ENCODE measurements around the gene PACSIN2. TPM values are rescaled to one million over a fixed set of nuclear protein-coding genes. Genes with fewer than 3 reads are reported as not detected.

The PACSIN2 gene
- total and polyA plus RNA-seq, 2 of the 13 experiments (the other 11 are each of a cell fraction or from before 2014, with no cell fraction given) = 54.1 to 68.8 TPM

DNA sequence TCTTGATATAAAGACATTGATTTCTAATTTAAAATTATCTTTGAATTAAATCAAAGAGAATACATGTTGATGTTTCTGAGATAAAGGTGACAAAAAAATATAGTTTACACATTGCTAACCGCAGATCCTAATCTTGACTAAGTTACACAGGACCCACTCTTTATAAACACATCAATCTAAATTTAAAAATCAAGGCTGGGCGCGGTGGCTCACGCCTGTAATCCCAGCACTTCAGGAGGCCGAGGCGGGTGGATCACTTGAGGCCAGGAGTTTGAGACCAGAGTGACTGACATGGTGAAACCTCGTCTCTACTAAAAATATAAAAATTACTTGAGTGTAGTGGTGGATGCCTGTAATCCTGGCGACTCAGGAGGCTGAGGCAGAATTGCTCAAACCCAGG lies 159.7 kb downstream of the PACSIN2 start:
- TF ChIP-seq ZBTB38 (CRISPR knock-in tag; IDR thresholded peaks at IDR 0.05) = peak; percentile 24; the same call in 1 of the 2 replicates
- TF ChIP-seq MTF2 (CRISPR knock-in tag; IDR thresholded peaks at IDR 0.05; ENCODE audit: borderline replicate concordance) = no peak
- FAIRE-seq (no peak), DNase-seq (ENCODE audit: low spot score) (no peak), ATAC-seq (no peak)
- Histone ChIP-seq H3K79me2 (ENCODE audit: insufficient read depth, low read length) (peaks cover 54% of the 10 kb centered on the region), H2AFZ (ENCODE audit: low read length) (no peak overlapping the region), H4K20me1 (ENCODE audit: insufficient read depth, low read length) (peaks cover 20% of the 10 kb centered on the region), H3K9me3 (ENCODE audit: low read length) (no peaks in the 10 kb centered on the region), H3K4me1 (ENCODE audit: insufficient read depth, low read length) (peaks cover 32% of the 10 kb centered on the region), H3K4me2 (ENCODE audit: low read depth, low read length) (peak overlapping the region; percentile 92), H3K4me3 (replicated peaks in 1 of 3; ENCODE audit: insufficient read depth in 1 of 3, low read depth in 2 of 3, low read length in 3 of 3) (peak overlapping the region in 2 of 3 experiments; percentile 95 to 98; a peak in 4 of 6 replicates), H3K27ac (ENCODE audit: extremely low read length, insufficient read depth, low read length) (no peak overlapping the region), H3K36me3 (replicated peaks in 1 of 2; ENCODE audit: control insufficient read depth in 1 of 2, insufficient read depth in 2 of 2, low read length in 2 of 2) (peaks cover 2 to 8% of the 10 kb centered on the region in 2 experiments; a peak in 2 of 5 replicates), H3K27me3 (ENCODE audit: control insufficient read depth in 1 of 2, insufficient read depth in 2 of 2, low read length in 2 of 2) (no peaks in the 10 kb centered on the region; a peak in 1 of 5 replicates), H3K9ac (ENCODE audit: insufficient read depth, low read depth, low read length) (peak overlapping the region; percentile 96; the same call in 1 of the 2 replicates)
- intact Hi-C loops (cut with micrococcal nuclease; ENCODE audit: unreplicated experiment) (loop anchor here (10.0 kb wide), 2 partner anchors 50 to 210 kb away; partner anchors contain the start of genes ATP5MGL and CYB5R3), in situ Hi-C loops (cut with HindIII; ENCODE audit: extremely low pct_ligation_motif_present, low pct_unique_long_range_greater_than_20kb) (loop anchor here (5.0 kb wide), 1 partner anchor 48 kb away; no protein-coding TSS in a partner anchor)
- ChIA-PET CTCF (ENCODE audit: low intra/inter-chr PET ratio, low total read pairs) (no interaction called here), POLR2A (interaction anchor here (1.7 to 2.2 kb wide), 2 partner anchors 54 to 240 kb away, joined by 8 to 9 read pairs; partner anchors contain the start of gene POLDIP3)
- BruUV-seq (replicated peaks) = no TSS peak
- 89% methylated on average over 8 of the region's 8 CpGs for WGBS (ENCODE audit: low lambda C conversion rate)

DNA sequence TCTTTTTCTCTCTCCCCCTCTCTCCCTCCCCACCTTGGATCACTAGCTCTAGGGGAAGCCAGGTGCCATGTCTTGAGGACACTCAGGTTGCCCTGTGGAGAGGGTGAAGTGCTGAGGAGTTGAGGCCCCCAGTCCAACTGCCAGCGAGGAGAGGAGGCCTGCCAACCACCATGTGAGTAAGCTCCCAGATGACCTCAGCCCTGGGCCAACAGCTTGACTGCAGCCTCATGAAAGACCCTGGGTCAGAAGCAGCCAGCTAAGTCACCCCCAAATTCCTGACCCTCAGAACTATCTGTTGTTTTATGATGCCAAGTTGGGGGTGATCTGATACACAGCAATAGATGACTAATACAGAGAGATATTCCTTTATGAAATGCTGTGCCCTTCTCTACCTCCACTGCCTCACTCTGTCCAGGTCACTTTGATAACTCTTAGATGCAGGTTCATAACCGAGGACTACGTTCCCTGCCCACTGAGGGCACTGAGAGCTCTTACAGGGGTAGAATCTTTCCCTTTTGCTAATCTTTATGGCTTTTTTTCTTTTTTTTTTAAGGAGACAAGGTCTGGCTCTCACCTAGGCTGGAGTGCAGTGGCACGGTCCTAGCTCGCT lies 165.9 kb downstream of the PACSIN2 start:
- Histone ChIP-seq H3K9me3 (ENCODE audit: low read length) (no peaks in the 10 kb centered on the region), H3K27ac (ENCODE audit: extremely low read length, insufficient read depth, low read length) (no peak overlapping the region), H3K27me3 (ENCODE audit: control insufficient read depth in 1 of 2, insufficient read depth in 2 of 2, low read length in 2 of 2) (no peaks in the 10 kb centered on the region), H3K4me2 (ENCODE audit: low read depth, low read length) (no peak overlapping the region), H2AFZ (ENCODE audit: low read length) (no peak overlapping the region), H3K79me2 (ENCODE audit: insufficient read depth, low read length) (peaks cover 48% of the 10 kb centered on the region), H3K4me3 (replicated peaks in 1 of 3; ENCODE audit: insufficient read depth in 1 of 3, low read depth in 2 of 3, low read length in 3 of 3) (no peak overlapping the region), H3K36me3 (replicated peaks in 1 of 2; ENCODE audit: control insufficient read depth in 1 of 2, insufficient read depth in 2 of 2, low read length in 2 of 2) (peaks cover 5 to 37% of the 10 kb centered on the region in 2 experiments; a peak in 4 of 5 replicates), H3K9ac (ENCODE audit: insufficient read depth, low read depth, low read length) (no peak overlapping the region), H3K4me1 (ENCODE audit: insufficient read depth, low read length) (peaks cover 14% of the 10 kb centered on the region), H4K20me1 (ENCODE audit: insufficient read depth, low read length) (peaks cover 19% of the 10 kb centered on the region)
- intact Hi-C loops (cut with micrococcal nuclease; ENCODE audit: unreplicated experiment) (no loop called here), in situ Hi-C loops (cut with HindIII; ENCODE audit: extremely low pct_ligation_motif_present, low pct_unique_long_range_greater_than_20kb) (no loop called here)
- no TSS peak for BruUV-seq (replicated peaks)
- WGBS (ENCODE audit: low lambda C conversion rate) = 98% methylated on average over 5 of the region's 5 CpGs
- ChIA-PET CTCF (ENCODE audit: low intra/inter-chr PET ratio, low total read pairs) (no interaction called here), POLR2A (interaction anchor here (0.6 kb wide), 1 partner anchor 8 kb away, joined by 4 read pairs; no protein-coding TSS in a partner anchor)
- FAIRE-seq = no peak
- no peak; the same call in 2 of the 3 replicates for ATAC-seq
- no peak for DNase-seq (ENCODE audit: low spot score)
- TF ChIP-seq, protein P1, sequence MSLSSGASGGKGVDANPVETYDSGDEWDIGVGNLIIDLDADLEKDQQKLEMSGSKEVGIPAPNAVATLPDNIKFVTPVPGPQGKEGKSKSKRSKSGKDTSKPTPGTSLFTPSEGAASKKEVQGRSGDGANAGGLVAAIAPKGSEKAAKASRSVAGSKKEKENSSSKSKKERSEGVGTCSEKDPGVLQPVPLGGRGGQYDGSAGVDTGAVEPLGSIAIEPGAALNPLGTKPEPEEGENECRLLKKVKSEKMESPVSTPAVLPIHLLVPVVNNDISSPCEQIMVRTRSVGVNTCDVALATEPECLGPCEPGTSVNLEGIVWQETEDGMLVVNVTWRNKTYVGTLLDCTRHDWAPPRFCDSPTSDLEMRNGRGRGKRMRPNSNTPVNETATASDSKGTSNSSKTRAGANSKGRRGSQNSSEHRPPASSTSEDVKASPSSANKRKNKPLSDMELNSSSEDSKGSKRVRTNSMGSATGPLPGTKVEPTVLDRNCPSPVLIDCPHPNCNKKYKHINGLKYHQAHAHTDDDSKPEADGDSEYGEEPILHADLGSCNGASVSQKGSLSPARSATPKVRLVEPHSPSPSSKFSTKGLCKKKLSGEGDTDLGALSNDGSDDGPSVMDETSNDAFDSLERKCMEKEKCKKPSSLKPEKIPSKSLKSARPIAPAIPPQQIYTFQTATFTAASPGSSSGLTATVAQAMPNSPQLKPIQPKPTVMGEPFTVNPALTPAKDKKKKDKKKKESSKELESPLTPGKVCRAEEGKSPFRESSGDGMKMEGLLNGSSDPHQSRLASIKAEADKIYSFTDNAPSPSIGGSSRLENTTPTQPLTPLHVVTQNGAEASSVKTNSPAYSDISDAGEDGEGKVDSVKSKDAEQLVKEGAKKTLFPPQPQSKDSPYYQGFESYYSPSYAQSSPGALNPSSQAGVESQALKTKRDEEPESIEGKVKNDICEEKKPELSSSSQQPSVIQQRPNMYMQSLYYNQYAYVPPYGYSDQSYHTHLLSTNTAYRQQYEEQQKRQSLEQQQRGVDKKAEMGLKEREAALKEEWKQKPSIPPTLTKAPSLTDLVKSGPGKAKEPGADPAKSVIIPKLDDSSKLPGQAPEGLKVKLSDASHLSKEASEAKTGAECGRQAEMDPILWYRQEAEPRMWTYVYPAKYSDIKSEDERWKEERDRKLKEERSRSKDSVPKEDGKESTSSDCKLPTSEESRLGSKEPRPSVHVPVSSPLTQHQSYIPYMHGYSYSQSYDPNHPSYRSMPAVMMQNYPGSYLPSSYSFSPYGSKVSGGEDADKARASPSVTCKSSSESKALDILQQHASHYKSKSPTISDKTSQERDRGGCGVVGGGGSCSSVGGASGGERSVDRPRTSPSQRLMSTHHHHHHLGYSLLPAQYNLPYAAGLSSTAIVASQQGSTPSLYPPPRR (CRISPR knock-in tag; IDR thresholded peaks at IDR 0.05; ENCODE audit: borderline replicate concordance) = no peak
- TF ChIP-seq HNRNPH1 (optimal IDR thresholded peaks at IDR 0.05; ENCODE audit: low read depth, low read length) = no peak
- TF ChIP-seq E2F2 (CRISPR knock-in tag; IDR thresholded peaks at IDR 0.05; ENCODE audit: borderline replicate concordance) = no peak
- TF ChIP-seq ZNF550 (CRISPR knock-in tag; IDR thresholded peaks at IDR 0.05; ENCODE audit: borderline replicate concordance) = no peak
